ENCODE results near the gene GARRE1. TPM values are rescaled to one million over a fixed set of nuclear protein-coding genes. Genes with fewer than 3 reads are reported as not detected.

GARRE1 gene
- total RNA-seq, 3 donors from 2014 or later, result 18.7 to 27.6 (median 27.3) TPM

DNA sequence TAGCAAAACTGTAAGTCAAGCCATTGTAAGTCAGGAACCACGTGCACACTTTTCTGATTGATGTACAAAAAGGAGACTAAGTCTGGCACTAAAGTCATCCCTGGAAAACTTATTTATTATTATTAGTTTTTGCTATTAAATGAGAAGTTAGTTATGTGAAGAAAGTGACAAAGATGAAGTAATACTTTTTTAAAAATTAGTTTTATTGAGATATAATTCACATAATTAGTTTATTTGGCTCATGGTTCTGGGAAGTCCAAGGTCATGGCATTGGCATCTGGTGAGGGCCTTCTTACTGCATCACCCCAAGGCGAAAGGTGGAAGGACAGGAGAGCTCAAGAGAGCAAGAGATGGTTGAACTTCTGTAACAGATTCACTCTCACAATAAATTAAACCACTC is 36.9 kb downstream of the GARRE1 start:
- H3K36me3 ChIP-seq (ENCODE audit: low read depth), result no peaks in the 10 kb centered on the region
- H3K4me1 ChIP-seq (ENCODE audit: low read depth), result peaks cover 5% of the 10 kb centered on the region
- no peak for DNase-seq
- H3K4me3 ChIP-seq, result no peak overlapping the region
- intact Hi-C loops (cut with DNase I, micrococcal nuclease), result no loop called here
- TF ChIP-seq, protein P1, sequence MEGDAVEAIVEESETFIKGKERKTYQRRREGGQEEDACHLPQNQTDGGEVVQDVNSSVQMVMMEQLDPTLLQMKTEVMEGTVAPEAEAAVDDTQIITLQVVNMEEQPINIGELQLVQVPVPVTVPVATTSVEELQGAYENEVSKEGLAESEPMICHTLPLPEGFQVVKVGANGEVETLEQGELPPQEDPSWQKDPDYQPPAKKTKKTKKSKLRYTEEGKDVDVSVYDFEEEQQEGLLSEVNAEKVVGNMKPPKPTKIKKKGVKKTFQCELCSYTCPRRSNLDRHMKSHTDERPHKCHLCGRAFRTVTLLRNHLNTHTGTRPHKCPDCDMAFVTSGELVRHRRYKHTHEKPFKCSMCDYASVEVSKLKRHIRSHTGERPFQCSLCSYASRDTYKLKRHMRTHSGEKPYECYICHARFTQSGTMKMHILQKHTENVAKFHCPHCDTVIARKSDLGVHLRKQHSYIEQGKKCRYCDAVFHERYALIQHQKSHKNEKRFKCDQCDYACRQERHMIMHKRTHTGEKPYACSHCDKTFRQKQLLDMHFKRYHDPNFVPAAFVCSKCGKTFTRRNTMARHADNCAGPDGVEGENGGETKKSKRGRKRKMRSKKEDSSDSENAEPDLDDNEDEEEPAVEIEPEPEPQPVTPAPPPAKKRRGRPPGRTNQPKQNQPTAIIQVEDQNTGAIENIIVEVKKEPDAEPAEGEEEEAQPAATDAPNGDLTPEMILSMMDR (IDR thresholded peaks at IDR 0.05), result no peak
- no peak for ATAC-seq
- H3K9me3 ChIP-seq, result no peaks in the 10 kb centered on the region

DNA sequence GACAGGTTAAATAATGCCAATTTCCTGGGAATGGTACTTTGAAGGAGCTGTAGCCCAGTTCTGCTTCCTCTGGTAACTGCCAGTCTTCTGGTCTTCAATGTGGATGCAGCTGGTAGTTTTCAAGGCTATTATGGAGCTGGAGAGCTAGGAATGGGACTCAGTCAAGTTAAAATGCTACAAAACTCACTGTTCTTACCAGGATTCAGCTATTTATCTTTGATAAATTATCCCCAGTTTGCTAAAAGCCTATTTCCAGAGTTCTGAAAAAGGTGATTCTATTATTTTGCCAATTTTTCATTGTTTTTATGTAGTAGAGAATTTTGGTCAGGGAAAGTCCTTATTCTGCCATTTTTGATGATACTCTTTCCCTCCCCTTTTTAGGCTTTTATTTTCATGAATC is 40.7 kb downstream of the GARRE1 start:
- no peak for ATAC-seq
- intact Hi-C loops (cut with DNase I, micrococcal nuclease), result no loop called here
- Histone ChIP-seq H3K36me3 (ENCODE audit: low read depth) (no peaks in the 10 kb centered on the region), H3K4me3 (no peak overlapping the region), H3K4me1 (ENCODE audit: low read depth) (peaks cover 23% of the 10 kb centered on the region), H3K9me3 (no peaks in the 10 kb centered on the region)
- TF ChIP-seq, protein P1 (IDR thresholded peaks at IDR 0.05), result no peak
- DNase-seq, result no peak

DNA sequence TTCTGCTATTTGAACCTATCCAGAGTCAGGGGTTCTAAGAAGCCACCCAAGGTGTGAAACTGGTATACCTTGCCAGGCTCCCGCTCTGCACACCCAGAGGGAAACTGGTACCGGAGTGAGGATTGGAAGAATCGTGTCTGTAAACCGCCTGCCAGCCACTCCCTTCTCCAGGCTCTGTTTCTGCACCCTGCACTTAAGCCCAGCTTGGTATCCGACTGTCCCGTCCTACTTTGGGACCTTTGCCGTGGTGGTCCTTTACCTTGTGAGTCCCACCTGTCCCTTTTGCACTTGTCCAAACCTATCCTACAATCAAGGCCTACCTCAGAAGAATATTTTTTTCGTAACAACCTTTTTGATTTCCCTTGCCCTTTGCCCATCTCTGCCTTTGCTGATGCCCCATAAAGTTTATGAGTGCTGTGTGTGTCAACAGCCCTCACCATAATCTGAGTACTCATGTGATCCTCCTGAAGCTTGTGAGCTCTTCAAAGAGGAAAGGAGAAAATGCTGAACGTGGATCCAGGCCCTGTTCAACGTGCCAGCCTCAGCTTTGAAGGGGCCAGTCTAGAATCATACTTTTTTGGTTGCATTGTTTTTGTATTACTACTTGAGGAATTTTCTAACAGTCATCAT is 44.7 kb downstream of the GARRE1 start:
- Histone ChIP-seq H3K4me1 (ENCODE audit: low read depth) (peaks cover 45% of the 10 kb centered on the region), H3K4me3 (no peak overlapping the region), H3K9me3 (no peaks in the 10 kb centered on the region), H3K36me3 (ENCODE audit: low read depth) (no peaks in the 10 kb centered on the region)
- intact Hi-C loops (cut with DNase I, micrococcal nuclease), result no loop called here
- TF ChIP-seq, protein P1 (IDR thresholded peaks at IDR 0.05), result no peak
- DNase-seq, result peak in 2 of 3 donors; percentile 64 to 67
- peak; percentile 95 for ATAC-seq

DNA sequence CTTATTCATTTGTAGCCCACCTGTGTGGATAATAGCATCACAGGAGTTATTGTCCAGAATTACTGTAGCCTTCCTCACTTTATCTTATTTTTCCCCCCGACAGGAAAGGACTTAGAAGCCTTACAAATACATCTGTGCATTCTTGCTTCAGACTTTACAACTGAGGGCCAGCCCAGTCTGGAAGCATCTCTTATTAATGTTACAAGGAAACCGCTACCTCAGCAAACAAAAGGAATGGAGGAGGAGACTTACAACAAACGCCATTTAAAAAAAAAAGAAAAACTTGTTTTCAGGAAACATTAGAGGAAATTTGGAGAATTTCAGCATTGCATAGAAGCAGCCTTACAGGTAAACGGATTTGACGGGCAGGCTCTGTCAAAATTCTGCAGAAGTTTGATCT is 45.2 kb downstream of the GARRE1 start:
- Histone ChIP-seq H3K4me1 (ENCODE audit: low read depth) (peaks cover 45% of the 10 kb centered on the region), H3K36me3 (ENCODE audit: low read depth) (no peaks in the 10 kb centered on the region), H3K4me3 (no peak overlapping the region), H3K9me3 (no peaks in the 10 kb centered on the region)
- intact Hi-C loops (cut with DNase I, micrococcal nuclease), result no loop called here
- ATAC-seq (peak; percentile 51), DNase-seq (no peak)
- TF ChIP-seq, protein P1 (IDR thresholded peaks at IDR 0.05), result no peak

DNA sequence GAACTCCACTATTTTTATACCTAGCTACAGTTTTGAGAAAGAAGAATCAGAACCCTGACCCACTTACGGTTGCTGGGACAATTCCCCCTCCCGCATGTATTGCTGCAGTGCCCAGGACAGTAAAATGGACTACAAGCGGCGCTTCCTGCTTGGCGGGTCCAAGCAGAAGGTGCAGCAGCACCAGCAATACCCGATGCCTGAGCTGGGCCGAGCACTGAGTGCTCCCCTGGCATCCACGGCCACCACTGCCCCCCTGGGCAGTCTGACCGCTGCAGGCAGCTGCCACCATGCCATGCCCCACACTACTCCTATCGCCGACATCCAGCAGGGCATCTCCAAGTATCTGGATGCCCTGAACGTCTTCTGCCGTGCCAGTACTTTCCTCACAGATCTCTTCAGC is 46.0 kb downstream of the GARRE1 start:
- TF ChIP-seq, protein P1 (IDR thresholded peaks at IDR 0.05), result no peak
- H3K9me3 ChIP-seq, result no peaks in the 10 kb centered on the region
- intact Hi-C loops (cut with DNase I, micrococcal nuclease), result no loop called here
- H3K4me1 ChIP-seq (ENCODE audit: low read depth), result peaks cover 45% of the 10 kb centered on the region
- H3K36me3 ChIP-seq (ENCODE audit: low read depth), result no peaks in the 10 kb centered on the region
- H3K4me3 ChIP-seq, result no peak overlapping the region
- DNase-seq (peak; percentile 46 to 62 (median 60)), ATAC-seq (peak; percentile 52)

DNA sequence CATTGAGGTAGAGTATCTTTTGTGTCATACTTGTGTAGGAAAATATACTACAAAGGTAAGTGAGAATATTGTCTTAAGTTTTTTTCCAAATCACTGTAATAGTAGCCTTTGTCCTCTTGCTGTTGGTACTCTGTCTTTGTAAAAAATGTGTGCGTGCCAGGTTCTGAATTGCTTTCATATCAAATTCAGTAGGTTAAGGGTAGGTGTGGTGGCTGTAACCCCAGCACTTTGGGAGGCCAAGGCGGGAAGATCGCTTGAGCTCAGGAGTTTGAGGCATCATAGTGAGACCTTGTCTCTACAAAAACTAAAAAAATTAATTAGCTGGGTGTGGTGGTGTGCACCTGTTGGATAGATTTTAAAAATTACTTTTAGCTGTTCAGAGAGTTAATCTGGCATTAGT is 46.6 kb downstream of the GARRE1 start:
- intact Hi-C loops (cut with DNase I, micrococcal nuclease), result no loop called here
- TF ChIP-seq, protein P1 (IDR thresholded peaks at IDR 0.05), result no peak
- Histone ChIP-seq H3K9me3 (no peaks in the 10 kb centered on the region), H3K36me3 (ENCODE audit: low read depth) (no peaks in the 10 kb centered on the region), H3K4me3 (no peak overlapping the region), H3K4me1 (ENCODE audit: low read depth) (peaks cover 42% of the 10 kb centered on the region)
- DNase-seq, result peak in 1 of 3 donors; percentile 57
- ATAC-seq, result peak; percentile 11

Data from mucosa of descending colon (tissue), 3 donors.